ENCODE results near the gene AAK1.

The AAK1 gene

DNA sequence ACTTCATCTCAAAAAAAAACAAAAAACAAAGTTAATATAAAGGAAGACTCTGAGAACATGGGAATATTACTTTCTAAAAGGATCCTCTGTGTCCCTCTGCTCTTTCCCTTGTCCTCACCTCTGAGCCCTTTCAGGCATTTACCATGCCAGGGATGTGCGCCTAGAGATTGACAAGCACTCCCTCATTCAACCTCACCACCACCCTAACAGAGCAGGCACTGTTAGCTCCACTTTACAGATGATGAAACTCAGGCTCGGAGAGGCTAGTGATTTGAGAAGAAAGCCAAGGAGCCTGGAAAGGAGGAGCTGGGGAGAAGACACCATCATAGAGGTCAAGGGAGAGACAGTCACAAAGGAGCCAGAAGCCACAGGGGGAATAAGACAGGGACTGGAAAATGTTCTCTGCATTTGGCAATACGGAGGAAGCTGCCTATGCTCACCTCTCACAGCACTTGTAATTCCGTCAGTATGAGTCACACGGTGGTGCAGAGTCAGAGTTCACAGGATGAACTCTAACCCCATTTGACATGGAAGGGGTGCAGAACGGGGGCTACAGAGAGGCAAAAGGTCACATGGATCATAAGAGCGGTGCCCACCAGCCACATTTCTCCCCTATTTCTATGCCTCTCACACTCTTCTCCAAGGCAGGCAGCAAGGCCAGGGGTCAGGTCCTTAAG lies 104.5 kb downstream of the AAK1 start:
- H3K14ac ChIP-seq (ENCODE audit: low read length), result no peak overlapping the region
- no peak overlapping the region for H2BK120ac ChIP-seq (ENCODE audit: low read depth, low read length)
- DNase-seq (ENCODE audit: low spot score), result no peak
- no peak overlapping the region for H3K27ac ChIP-seq (replicated peaks; ENCODE audit: low read length)
- no peak overlapping the region for H3K23ac ChIP-seq (ENCODE audit: low read depth, low read length, poor library complexity)
- no peaks in the 10 kb centered on the region for H3K79me1 ChIP-seq (ENCODE audit: low read depth, low read length)
- H3K9me3 ChIP-seq (replicated peaks in 1 of 2; ENCODE audit: control insufficient read depth in 2 of 2, insufficient read depth in 1 of 2, low read depth in 1 of 2, low read length in 2 of 2), result peaks cover 0 to 2% of the 10 kb centered on the region in 2 donors
- WGBS, 2 donors (ENCODE audit: extremely low coverage in 2 of 2, insufficient read length in 2 of 2, insufficient replicate concordance in 1 of 2), result no CpG with 5 or more reads among the region's 7 CpGs
- no peak overlapping the region for H3K18ac ChIP-seq (ENCODE audit: low read length)
- no peak overlapping the region for H2BK15ac ChIP-seq (ENCODE audit: low read length)
- no peak overlapping the region for H2AK5ac ChIP-seq (ENCODE audit: low read depth, low read length)
- H3K4me3 ChIP-seq (ENCODE audit: low read length in 2 of 2), result no peak overlapping the region
- no peak overlapping the region for H2BK12ac ChIP-seq (ENCODE audit: low read length)
- H3K4ac ChIP-seq (ENCODE audit: low read length), result no peak overlapping the region
- H3K27me3 ChIP-seq (ENCODE audit: control insufficient read depth in 3 of 3, insufficient read depth in 3 of 3, low read depth in 1 of 3, low read length in 3 of 3), result no peaks in the 10 kb centered on the region
- no peak overlapping the region for H2BK5ac ChIP-seq (ENCODE audit: low read length)
- peaks cover 3% of the 10 kb centered on the region in 2 donors for H3K4me1 ChIP-seq (ENCODE audit: control insufficient read depth in 2 of 2, insufficient read depth in 1 of 2, low read depth in 1 of 2, low read length in 2 of 2)
- peaks cover 6 to 41% of the 10 kb centered on the region in 2 donors for H3K36me3 ChIP-seq (replicated peaks in 1 of 2; ENCODE audit: control insufficient read depth in 2 of 2, insufficient read depth in 2 of 2, low read length in 2 of 2)
- no peak overlapping the region for H3K9ac ChIP-seq (ENCODE audit: low read depth, low read length, poor library complexity)
- H3K4me2 ChIP-seq (ENCODE audit: insufficient read depth, low read length, poor library complexity, severe bottlenecking), result no peak overlapping the region
- H4K8ac ChIP-seq (ENCODE audit: low read depth, low read length), result no peak overlapping the region
- no peak overlapping the region for H2AFZ ChIP-seq (ENCODE audit: low read length)
- H4K91ac ChIP-seq (ENCODE audit: low read depth, low read length, poor library complexity), result no peak overlapping the region

DNA sequence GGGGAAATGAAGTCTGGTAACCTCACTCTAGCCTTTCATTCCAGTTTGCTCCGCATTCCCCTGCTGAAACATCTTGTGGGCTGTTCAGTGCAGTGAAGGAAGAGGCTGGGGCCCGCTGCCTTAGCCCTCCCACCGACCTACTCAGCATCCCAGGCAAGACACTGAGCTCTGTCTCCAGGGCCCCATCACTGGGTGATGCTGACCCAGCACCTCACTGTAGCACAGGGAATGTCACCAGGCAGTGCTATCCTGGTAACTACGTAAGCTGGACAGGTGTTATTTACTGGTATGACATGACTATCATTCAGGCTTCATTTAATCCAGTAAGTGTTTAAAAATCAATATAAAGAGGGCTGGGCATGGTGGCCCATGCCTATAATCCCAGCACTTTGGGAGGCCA lies 105.3 kb downstream of the AAK1 start:
- no peak overlapping the region for H4K8ac ChIP-seq (ENCODE audit: low read depth, low read length)
- no peak for DNase-seq (ENCODE audit: low spot score)
- H3K14ac ChIP-seq (ENCODE audit: low read length), result no peak overlapping the region
- no peak overlapping the region for H3K18ac ChIP-seq (ENCODE audit: low read length)
- no peak overlapping the region for H2BK15ac ChIP-seq (ENCODE audit: low read length)
- no peaks in the 10 kb centered on the region for H3K79me1 ChIP-seq (ENCODE audit: low read depth, low read length)
- no peak overlapping the region for H2AFZ ChIP-seq (ENCODE audit: low read length)
- no peak overlapping the region for H4K91ac ChIP-seq (ENCODE audit: low read depth, low read length, poor library complexity)
- no peak overlapping the region for H3K4me3 ChIP-seq (ENCODE audit: low read length in 2 of 2)
- no peaks in the 10 kb centered on the region for H3K27me3 ChIP-seq (ENCODE audit: control insufficient read depth in 3 of 3, insufficient read depth in 3 of 3, low read depth in 1 of 3, low read length in 3 of 3)
- H2BK12ac ChIP-seq (ENCODE audit: low read length), result no peak overlapping the region
- no peak overlapping the region for H2AK5ac ChIP-seq (ENCODE audit: low read depth, low read length)
- no peak overlapping the region for H3K23ac ChIP-seq (ENCODE audit: low read depth, low read length, poor library complexity)
- H3K9ac ChIP-seq (ENCODE audit: low read depth, low read length, poor library complexity), result no peak overlapping the region
- H2BK120ac ChIP-seq (ENCODE audit: low read depth, low read length), result no peak overlapping the region
- peaks cover 0 to 2% of the 10 kb centered on the region in 2 donors for H3K9me3 ChIP-seq (replicated peaks in 1 of 2; ENCODE audit: control insufficient read depth in 2 of 2, insufficient read depth in 1 of 2, low read depth in 1 of 2, low read length in 2 of 2)
- no peak overlapping the region for H2BK5ac ChIP-seq (ENCODE audit: low read length)
- H3K4me2 ChIP-seq (ENCODE audit: insufficient read depth, low read length, poor library complexity, severe bottlenecking), result no peak overlapping the region
- no peak overlapping the region for H3K27ac ChIP-seq (replicated peaks; ENCODE audit: low read length)
- H3K4ac ChIP-seq (ENCODE audit: low read length), result no peak overlapping the region
- no CpG with 5 or more reads among the region's 4 CpGs for WGBS, 2 donors (ENCODE audit: extremely low coverage in 2 of 2, insufficient read length in 2 of 2, insufficient replicate concordance in 1 of 2)
- H3K4me1 ChIP-seq (ENCODE audit: control insufficient read depth in 2 of 2, insufficient read depth in 1 of 2, low read depth in 1 of 2, low read length in 2 of 2), result peaks cover 3% of the 10 kb centered on the region in 2 donors
- H3K36me3 ChIP-seq (replicated peaks in 1 of 2; ENCODE audit: control insufficient read depth in 2 of 2, insufficient read depth in 2 of 2, low read length in 2 of 2), result peaks cover 6 to 41% of the 10 kb centered on the region in 2 donors

DNA sequence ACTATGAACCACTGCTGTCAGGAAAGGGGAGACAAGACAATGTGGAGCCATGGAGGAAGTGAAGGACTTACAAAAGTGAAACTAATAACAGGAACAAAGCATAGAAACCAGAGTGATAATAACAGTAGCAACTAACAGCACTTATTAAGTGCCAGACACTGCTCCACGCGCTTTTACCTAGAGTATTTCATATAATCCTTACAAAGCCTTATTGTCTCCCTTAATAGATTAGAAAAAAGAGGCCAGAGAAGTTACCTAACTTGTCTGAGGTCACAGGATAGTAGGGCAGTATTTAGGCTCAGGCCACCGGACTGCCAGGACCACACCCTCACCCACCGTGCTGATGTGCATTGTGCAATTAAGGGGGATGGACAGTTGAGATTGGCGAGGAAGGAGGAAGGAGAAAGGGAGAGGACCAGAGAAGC lies 107.7 kb downstream of the AAK1 start:
- no peak overlapping the region for H3K9ac ChIP-seq (ENCODE audit: low read depth, low read length, poor library complexity)
- H2BK5ac ChIP-seq (ENCODE audit: low read length), result no peak overlapping the region
- H3K14ac ChIP-seq (ENCODE audit: low read length), result no peak overlapping the region
- H3K4ac ChIP-seq (ENCODE audit: low read length), result no peak overlapping the region
- no peak overlapping the region for H2AFZ ChIP-seq (ENCODE audit: low read length)
- no peak overlapping the region for H2BK12ac ChIP-seq (ENCODE audit: low read length)
- no peaks in the 10 kb centered on the region for H3K79me1 ChIP-seq (ENCODE audit: low read depth, low read length)
- H3K18ac ChIP-seq (ENCODE audit: low read length), result no peak overlapping the region
- H2AK5ac ChIP-seq (ENCODE audit: low read depth, low read length), result no peak overlapping the region
- WGBS, 2 donors (ENCODE audit: extremely low coverage in 2 of 2, insufficient read length in 2 of 2, insufficient replicate concordance in 1 of 2), result no CpG with 5 or more reads among the region's 5 CpGs
- no peak overlapping the region for H2BK15ac ChIP-seq (ENCODE audit: low read length)
- H4K8ac ChIP-seq (ENCODE audit: low read depth, low read length), result no peak overlapping the region
- no peak overlapping the region for H4K91ac ChIP-seq (ENCODE audit: low read depth, low read length, poor library complexity)
- peaks cover 4 to 38% of the 10 kb centered on the region in 2 donors for H3K36me3 ChIP-seq (replicated peaks in 1 of 2; ENCODE audit: control insufficient read depth in 2 of 2, insufficient read depth in 2 of 2, low read length in 2 of 2)
- H3K23ac ChIP-seq (ENCODE audit: low read depth, low read length, poor library complexity), result no peak overlapping the region
- H3K27ac ChIP-seq (replicated peaks; ENCODE audit: low read length), result no peak overlapping the region
- H3K4me1 ChIP-seq (ENCODE audit: control insufficient read depth in 2 of 2, insufficient read depth in 1 of 2, low read depth in 1 of 2, low read length in 2 of 2), result peaks cover 3% of the 10 kb centered on the region in 2 donors
- no peaks in the 10 kb centered on the region for H3K27me3 ChIP-seq (ENCODE audit: control insufficient read depth in 3 of 3, insufficient read depth in 3 of 3, low read depth in 1 of 3, low read length in 3 of 3)
- peaks cover 0 to 2% of the 10 kb centered on the region in 2 donors for H3K9me3 ChIP-seq (replicated peaks in 1 of 2; ENCODE audit: control insufficient read depth in 2 of 2, insufficient read depth in 1 of 2, low read depth in 1 of 2, low read length in 2 of 2)
- H3K4me2 ChIP-seq (ENCODE audit: insufficient read depth, low read length, poor library complexity, severe bottlenecking), result no peak overlapping the region
- no peak for DNase-seq (ENCODE audit: low spot score)
- H3K4me3 ChIP-seq (ENCODE audit: low read length in 2 of 2), result no peak overlapping the region
- no peak overlapping the region for H2BK120ac ChIP-seq (ENCODE audit: low read depth, low read length)

DNA sequence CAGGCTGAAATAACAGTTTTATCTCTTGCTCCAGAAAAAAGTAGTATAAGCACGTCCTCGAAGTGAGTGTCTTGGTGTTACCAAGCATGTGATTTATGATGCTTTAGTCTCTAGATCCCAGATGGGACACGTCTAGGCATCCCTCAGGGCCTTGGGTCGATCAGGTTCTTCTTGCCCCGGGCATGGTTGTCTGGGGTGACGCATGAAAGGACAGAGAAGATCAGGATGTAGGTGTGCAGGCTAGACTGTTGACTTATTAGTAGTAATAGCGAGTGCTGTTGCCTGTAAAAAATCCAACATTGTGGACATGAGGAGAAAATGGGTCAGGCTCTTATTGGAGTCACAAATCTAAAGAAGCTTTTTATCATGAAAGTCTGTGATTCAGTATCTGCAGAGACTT lies 112.4 kb downstream of the AAK1 start:
- no peak overlapping the region for H3K27ac ChIP-seq (replicated peaks; ENCODE audit: low read length)
- H3K9me3 ChIP-seq (replicated peaks in 1 of 2; ENCODE audit: control insufficient read depth in 2 of 2, insufficient read depth in 1 of 2, low read depth in 1 of 2, low read length in 2 of 2), result no peaks in the 10 kb centered on the region
- no peak overlapping the region for H3K4me2 ChIP-seq (ENCODE audit: insufficient read depth, low read length, poor library complexity, severe bottlenecking)
- no peak for DNase-seq (ENCODE audit: low spot score)
- no peak overlapping the region for H2BK15ac ChIP-seq (ENCODE audit: low read length)
- H3K27me3 ChIP-seq (ENCODE audit: control insufficient read depth in 3 of 3, insufficient read depth in 3 of 3, low read depth in 1 of 3, low read length in 3 of 3), result no peaks in the 10 kb centered on the region
- H3K18ac ChIP-seq (ENCODE audit: low read length), result no peak overlapping the region
- no peak overlapping the region for H2BK12ac ChIP-seq (ENCODE audit: low read length)
- no peak overlapping the region for H3K23ac ChIP-seq (ENCODE audit: low read depth, low read length, poor library complexity)
- no peak overlapping the region for H3K4ac ChIP-seq (ENCODE audit: low read length)
- no peak overlapping the region for H2AK5ac ChIP-seq (ENCODE audit: low read depth, low read length)
- H2BK5ac ChIP-seq (ENCODE audit: low read length), result no peak overlapping the region
- H4K91ac ChIP-seq (ENCODE audit: low read depth, low read length, poor library complexity), result no peak overlapping the region
- no peak overlapping the region for H3K9ac ChIP-seq (ENCODE audit: low read depth, low read length, poor library complexity)
- H3K4me1 ChIP-seq (ENCODE audit: control insufficient read depth in 2 of 2, insufficient read depth in 1 of 2, low read depth in 1 of 2, low read length in 2 of 2), result no peaks in the 10 kb centered on the region
- H2AFZ ChIP-seq (ENCODE audit: low read length), result no peak overlapping the region
- no peak overlapping the region for H3K4me3 ChIP-seq (ENCODE audit: low read length in 2 of 2)
- H2BK120ac ChIP-seq (ENCODE audit: low read depth, low read length), result no peak overlapping the region
- no peak overlapping the region for H4K8ac ChIP-seq (ENCODE audit: low read depth, low read length)
- no peak overlapping the region for H3K14ac ChIP-seq (ENCODE audit: low read length)
- H3K79me1 ChIP-seq (ENCODE audit: low read depth, low read length), result no peaks in the 10 kb centered on the region
- peaks cover 0 to 58% of the 10 kb centered on the region in 2 donors for H3K36me3 ChIP-seq (replicated peaks in 1 of 2; ENCODE audit: control insufficient read depth in 2 of 2, insufficient read depth in 2 of 2, low read length in 2 of 2)
- WGBS, 2 donors (ENCODE audit: extremely low coverage in 2 of 2, insufficient read length in 2 of 2, insufficient replicate concordance in 1 of 2), result no CpG with 5 or more reads among the region's 7 CpGs

Data from neuronal stem cell (in vitro differentiated cells).